ENCODE data around the gene LRRC8E. TPM values are rescaled to one million over a fixed set of nuclear protein-coding genes. Genes with fewer than 3 reads are reported as not detected.

LRRC8E gene
- total and polyA plus RNA-seq, 7 donors: 0.23 to 1.2 (median 1.2) TPM; not detected in 4

DNA sequence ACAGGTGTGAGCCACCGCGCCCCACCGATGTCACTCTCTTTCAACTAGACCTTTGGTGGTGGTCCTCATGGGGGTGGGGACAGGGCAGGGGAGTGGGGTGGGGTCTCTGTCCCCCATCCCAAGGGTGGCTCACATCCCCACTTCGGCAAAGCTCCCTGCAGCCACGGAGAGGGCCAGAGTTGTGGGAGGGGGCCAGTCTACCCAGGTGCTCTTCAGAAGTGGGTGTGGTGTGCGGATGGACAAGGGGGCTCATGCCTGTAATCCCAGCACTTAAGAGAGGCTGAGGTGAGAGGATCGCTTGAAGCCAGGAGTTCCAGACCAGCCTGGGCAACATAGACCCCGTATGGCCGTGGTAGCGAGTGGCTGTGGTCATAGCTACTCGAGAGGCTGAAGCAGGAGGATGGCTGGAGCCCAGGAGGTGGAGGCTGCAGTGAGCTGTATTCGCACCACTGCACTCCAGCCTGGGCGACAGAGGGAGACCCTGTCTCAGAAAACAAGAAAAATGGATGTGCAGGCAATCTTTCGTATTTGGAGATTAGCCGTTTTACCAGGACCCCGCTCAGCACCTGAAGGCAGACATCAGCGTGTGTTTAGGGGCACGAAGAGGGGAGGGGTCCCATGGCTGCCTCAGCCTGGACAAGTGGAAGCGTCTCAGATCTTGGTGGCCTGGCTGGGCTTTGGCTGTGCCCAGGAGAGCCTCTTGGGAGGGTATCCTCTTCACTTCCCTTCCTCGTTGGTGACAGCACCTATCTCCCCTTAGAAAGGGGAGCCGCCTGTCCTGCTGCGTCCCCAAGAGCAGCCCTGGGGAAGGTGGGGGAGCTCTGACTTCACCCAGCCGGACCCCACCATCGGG lies 27.2 kb downstream of the LRRC8E start:
- H3K27me3 ChIP-seq: peaks cover 38 to 52% (median 52%) of the 10 kb centered on the region in 3 donors
- TF ChIP-seq POLR2A (IDR thresholded peaks at IDR 0.05) (no peak), EP300 (IDR thresholded peaks at IDR 0.05) (no peak), POLR2AphosphoS5 (IDR thresholded peaks at IDR 0.05) (peak in 1 of 4 donors; percentile 24)
- TF ChIP-seq, protein P1, sequence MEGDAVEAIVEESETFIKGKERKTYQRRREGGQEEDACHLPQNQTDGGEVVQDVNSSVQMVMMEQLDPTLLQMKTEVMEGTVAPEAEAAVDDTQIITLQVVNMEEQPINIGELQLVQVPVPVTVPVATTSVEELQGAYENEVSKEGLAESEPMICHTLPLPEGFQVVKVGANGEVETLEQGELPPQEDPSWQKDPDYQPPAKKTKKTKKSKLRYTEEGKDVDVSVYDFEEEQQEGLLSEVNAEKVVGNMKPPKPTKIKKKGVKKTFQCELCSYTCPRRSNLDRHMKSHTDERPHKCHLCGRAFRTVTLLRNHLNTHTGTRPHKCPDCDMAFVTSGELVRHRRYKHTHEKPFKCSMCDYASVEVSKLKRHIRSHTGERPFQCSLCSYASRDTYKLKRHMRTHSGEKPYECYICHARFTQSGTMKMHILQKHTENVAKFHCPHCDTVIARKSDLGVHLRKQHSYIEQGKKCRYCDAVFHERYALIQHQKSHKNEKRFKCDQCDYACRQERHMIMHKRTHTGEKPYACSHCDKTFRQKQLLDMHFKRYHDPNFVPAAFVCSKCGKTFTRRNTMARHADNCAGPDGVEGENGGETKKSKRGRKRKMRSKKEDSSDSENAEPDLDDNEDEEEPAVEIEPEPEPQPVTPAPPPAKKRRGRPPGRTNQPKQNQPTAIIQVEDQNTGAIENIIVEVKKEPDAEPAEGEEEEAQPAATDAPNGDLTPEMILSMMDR (IDR thresholded peaks at IDR 0.05): no peak

DNA sequence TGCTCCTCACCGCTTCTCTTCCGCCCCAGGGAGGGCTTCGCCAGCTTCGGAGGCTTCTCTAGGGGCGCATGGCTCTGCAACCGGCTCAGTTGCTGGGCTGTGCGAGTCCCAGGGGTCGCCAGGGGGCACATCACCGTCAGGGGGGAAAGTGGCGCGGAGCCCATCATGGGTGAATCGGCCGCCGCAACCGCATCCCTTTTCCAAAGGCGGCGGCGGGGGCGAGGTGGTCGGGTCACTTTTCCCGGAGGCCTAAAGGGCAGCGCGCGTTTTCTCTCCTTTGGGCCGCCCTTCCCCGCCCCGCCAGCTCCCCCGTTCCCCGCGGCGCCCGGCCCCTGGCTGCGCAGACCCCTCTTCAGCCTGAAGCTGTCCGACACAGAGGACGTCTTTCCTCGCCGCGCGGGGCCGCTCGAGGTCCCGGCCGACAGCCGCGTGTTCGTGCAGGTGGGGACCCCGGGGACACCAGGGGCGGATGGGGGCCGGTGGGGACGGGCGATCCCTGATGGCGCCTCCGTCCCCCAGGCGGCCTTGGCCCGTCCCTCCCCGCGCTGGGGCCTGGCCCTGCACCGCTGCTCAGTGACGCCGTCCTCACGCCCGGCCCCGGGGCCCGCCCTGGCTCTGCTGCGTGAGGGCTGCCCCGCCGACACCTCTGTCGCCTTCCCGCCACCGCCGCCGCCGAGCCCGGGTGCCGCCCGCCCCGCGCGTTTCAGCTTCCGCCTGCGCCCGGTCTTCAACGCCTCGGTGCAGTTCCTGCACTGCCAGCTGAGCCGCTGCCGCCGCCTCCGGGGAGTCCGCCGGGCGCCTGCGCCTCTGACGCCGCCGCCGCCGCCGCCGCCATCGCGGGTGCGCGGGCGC lies 28.0 kb downstream of the LRRC8E start:
- peak overlapping the region in 1 of 4 donors; percentile 81 for H3K27ac ChIP-seq
- H3K4me3 ChIP-seq: peak overlapping the region in 3 of 4 donors; percentile 8 to 42 (median 33)
- intact Hi-C loops (cut with DNase I): no loop called here
- H3K4me1 ChIP-seq: peaks cover 0 to 48% (median 46%) of the 10 kb centered on the region in 4 donors
- H3K9me3 ChIP-seq: no peaks in the 10 kb centered on the region
- DNase-seq: no peak
- H3K27me3 ChIP-seq: peaks cover 38 to 52% (median 52%) of the 10 kb centered on the region in 3 donors
- H3K36me3 ChIP-seq: peaks cover 17 to 23% (median 18%) of the 10 kb centered on the region in 4 donors
- no peak for TF ChIP-seq POLR2A (IDR thresholded peaks at IDR 0.05)
- WGBS, 2 donors: 1% methylated on average over 104 of the region's 104 CpGs

More for the DNA sequence above, 27.2 kb downstream of the LRRC8E start:
- no peaks in the 10 kb centered on the region for H3K9me3 ChIP-seq
- 38 to 49% methylated on average over 24 of the region's 24 CpGs for WGBS, 2 donors
- peak overlapping the region in 1 of 4 donors; percentile 33 for H3K4me3 ChIP-seq
- no peak overlapping the region for H3K27ac ChIP-seq
- H3K36me3 ChIP-seq: peaks cover 25 to 31% (median 26%) of the 10 kb centered on the region in 4 donors
- intact Hi-C loops (cut with DNase I): no loop called here
- no peak for DNase-seq
- peaks cover 0 to 43% (median 41%) of the 10 kb centered on the region in 4 donors for H3K4me1 ChIP-seq

GRCh38 chr19:7916955-7917266 lies 28.6 kb downstream of the LRRC8E start:
- TF ChIP-seq POLR2AphosphoS5 (IDR thresholded peaks at IDR 0.05): no peak
- TF ChIP-seq, protein P1 (IDR thresholded peaks at IDR 0.05): no peak
- TF ChIP-seq POLR2A (IDR thresholded peaks at IDR 0.05): no peak
- no peak for TF ChIP-seq EP300 (IDR thresholded peaks at IDR 0.05)
- Histone ChIP-seq H3K9me3 (no peaks in the 10 kb centered on the region), H3K4me1 (peaks cover 0 to 53% (median 51%) of the 10 kb centered on the region in 4 donors), H3K27me3 (peaks cover 38 to 52% (median 52%) of the 10 kb centered on the region in 3 donors), H3K36me3 (peaks cover 13 to 19% (median 14%) of the 10 kb centered on the region in 4 donors), H3K4me3 (peak overlapping the region in 3 of 4 donors; percentile 8 to 42 (median 33)), H3K27ac (peak overlapping the region in 1 of 4 donors; percentile 81)
- DNase-seq: no peak
- WGBS, 2 donors: 6 to 7% methylated on average over 12 of the region's 12 CpGs
- intact Hi-C loops (cut with DNase I): no loop called here

GRCh38 chr19:7917267-7918061 lies 29.2 kb downstream of the LRRC8E start:
- 1 to 2% methylated on average over 71 of the region's 71 CpGs for WGBS, 2 donors
- no peak for TF ChIP-seq POLR2A (IDR thresholded peaks at IDR 0.05)
- TF ChIP-seq, protein P1 (IDR thresholded peaks at IDR 0.05): peak; percentile 13 to 63 (median 40)
- TF ChIP-seq EP300 (IDR thresholded peaks at IDR 0.05): no peak
- TF ChIP-seq POLR2AphosphoS5 (IDR thresholded peaks at IDR 0.05): peak in 1 of 4 donors; percentile 8
- Histone ChIP-seq H3K4me3 (peak overlapping the region in 3 of 4 donors; percentile 6 to 42 (median 38)), H3K27ac (peak overlapping the region; percentile 13 to 81 (median 34)), H3K4me1 (peaks cover 0 to 59% (median 57%) of the 10 kb centered on the region in 4 donors), H3K9me3 (no peaks in the 10 kb centered on the region), H3K27me3 (peaks cover 38 to 52% (median 52%) of the 10 kb centered on the region in 3 donors), H3K36me3 (peaks cover 11 to 19% (median 14%) of the 10 kb centered on the region in 4 donors)
- no peak for DNase-seq
- intact Hi-C loops (cut with DNase I): no loop called here

Measured in sigmoid colon (tissue), 7 donors.